Activated naive CD8-positive, alpha-beta T cell treated with anti-CD3 and anti-CD28 coated beads, Interleukin-2, amount 50 U/mL, for 16 hours (primary cell): Measurements from ENCODE around the gene STYXL2.

ENCODE experiments used
- DNase-seq: peaks from one replicate; pipeline ENCODE4 v3.0.0-alpha.2; 2020; ENCODE audit warnings: low read depth, low spot score

STYXL2 gene

DNA sequence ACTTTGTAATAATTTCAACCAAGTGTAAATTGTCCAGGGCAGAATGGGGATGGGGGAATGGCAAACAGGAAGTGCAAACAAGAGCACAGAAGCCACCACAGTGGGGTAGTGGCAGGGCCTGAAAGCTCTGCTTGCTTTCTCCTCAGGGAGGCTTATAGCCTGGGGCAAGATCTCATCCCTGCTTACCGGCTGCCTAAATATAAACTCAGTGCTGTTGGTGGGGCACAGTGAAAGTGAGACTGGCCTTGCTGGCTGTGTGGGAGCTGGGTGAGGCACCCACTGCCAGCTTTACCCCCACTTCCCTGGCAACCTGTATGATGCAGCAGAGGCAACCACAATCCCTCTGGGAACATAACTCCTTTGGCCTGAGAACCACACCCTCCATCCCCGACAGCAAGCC is 15.2 kb downstream of the STYXL2 start:
- DNase-seq: no peak

DNA sequence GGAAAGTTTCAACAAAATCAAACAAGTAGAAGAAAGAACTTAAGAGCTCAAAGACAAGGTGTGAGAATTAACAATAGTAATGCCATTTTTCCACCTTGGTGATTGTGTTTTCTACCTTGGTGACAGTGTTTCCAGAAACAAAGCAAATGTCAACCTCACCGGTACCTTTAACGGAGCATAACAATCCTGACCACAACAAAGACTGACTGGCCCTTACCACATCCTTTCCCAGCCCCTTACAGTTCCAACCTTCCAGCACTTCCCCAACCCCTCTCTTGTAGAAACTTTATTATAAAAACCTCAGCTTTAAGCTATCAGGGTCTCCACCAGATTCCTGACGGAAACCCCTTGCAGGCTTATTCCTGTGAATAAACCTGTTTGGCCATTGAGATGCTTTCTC is 16.7 kb downstream of the STYXL2 start:
- DNase-seq: no peak

DNA sequence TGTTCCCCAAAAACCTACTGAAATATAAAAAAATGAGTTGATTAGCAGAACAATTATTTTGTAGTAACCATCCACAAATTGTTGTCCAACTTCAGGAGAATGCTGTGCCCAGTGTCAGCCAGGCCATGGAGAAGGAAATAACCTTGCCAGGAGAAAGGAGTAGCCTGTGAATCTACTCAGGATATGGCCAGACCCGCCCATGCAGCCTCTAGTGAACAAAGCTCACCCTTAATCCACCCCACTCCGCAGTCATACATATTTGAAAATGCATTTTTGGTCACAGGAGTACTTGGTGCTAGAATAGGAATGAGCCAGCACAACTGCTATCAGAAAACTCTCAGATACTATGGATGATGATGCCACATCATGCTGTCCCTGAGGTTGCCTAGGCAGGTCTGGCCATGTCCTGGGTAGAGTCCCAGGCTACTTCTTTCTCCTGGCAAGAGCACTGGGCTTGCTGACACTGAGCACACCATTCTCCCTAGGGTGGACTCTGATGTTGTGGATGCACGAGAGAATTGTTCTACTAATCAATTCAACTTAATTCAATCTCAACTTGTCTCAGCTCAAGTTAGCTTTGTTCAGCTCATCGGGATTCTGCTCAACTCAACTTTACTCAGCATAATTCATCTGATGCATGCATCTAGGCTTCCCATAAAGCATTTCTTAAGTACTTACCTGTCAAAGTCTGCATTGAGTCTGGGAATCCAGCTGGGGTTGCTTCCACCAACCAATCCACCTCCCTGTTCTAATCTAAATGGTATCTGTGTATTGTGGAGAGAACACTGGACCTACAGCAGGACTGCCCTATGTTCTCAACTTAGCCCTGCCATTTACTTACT is 18.2 kb downstream of the STYXL2 start:
- DNase-seq: no peak

DNA sequence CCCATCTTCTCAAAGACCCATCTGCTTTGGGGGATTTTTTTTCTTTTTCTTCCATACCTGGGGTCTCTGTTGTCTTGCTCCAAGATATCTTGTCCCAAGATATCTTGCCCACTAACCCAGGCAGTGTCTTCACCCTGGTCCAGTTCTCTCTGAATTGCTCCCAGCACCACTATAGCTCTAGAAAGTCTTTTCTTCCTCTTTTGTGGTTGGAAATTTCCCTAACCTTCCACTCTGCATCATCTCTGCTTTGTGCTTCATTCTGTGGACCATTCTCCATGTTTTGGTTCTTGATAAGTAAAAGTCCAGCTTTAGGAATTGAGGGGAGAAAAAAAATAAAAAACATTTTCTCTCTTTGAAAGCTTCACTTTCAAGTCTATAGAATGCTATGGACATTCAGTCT is 20.9 kb downstream of the STYXL2 start:
- DNase-seq: no peak

DNA sequence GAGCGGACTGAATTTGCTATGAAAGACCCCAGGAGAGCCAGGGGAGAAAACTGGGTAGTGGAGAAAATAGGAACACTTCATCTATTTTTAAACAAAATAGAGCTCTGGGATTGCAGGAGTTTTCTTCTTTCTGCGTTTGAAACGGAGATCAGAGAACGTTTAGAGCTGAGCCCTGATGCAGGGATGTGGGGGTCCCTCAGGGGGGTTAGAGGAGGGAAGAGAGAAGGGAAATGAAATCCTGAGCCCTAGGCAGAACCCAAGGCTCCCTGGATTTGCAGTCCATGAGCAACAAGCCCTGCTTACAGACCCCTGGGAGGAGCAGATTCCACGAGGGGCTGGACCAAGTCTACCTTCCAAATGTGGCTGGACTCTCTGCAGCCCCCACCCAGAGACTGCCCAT is 21.8 kb downstream of the STYXL2 start:
- no peak for DNase-seq

DNA sequence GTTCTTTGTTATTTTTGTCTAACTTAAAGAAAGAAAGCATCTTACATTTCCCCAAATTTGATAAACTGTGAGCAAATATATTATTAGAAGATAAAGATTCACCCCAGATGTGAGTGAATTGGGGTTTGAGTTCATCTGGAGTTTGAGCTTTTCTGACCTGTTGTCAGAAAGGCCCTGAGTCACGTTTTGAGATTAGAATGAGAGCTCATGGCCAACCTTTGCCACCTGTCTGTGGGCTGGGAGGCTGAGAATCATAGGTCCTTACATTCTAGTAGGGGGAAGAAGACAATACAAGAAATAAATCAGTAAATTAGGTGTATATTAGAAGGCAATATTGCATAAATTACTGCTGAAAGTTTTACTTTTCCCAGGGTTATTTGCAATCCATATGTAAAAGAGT is 22.3 kb downstream of the STYXL2 start:
- no peak for DNase-seq

DNA sequence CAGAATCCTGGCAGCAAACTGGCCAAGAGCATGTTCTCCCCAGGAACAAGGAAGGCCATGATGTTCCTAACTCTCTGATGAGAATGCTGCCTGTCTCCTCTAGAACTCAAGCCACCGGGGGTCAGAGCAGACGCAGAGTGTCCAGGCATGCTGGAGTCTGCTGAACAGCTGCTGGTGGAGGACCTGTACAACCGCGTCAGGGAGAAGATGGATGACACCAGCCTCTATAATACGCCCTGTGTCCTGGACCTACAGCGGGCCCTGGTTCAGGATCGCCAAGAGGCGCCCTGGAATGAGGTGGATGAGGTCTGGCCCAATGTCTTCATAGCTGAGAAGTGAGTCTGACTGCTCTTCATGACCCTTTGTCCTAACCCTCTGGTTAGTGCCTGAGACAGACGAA is 23.4 kb downstream of the STYXL2 start:
- no peak for DNase-seq

DNA sequence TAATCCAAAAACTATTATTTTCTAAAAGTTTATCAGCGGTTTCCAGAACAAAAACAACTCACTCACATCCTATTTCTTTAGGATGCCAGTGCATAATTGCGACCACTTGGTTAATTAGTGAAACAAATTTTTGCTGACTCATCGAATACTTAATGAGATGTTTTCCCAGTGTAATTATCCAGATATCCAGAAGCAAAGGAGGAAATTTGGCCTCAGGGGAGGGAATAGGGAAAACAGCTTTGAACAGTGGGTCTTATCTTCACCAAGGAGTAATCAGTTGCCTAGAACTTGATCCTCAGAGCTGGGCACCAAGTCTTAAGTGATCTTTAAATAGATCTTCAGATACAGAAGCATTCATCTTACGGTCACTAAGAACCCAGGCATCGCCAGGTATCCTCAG is 24.3 kb downstream of the STYXL2 start:
- DNase-seq: no peak

DNA sequence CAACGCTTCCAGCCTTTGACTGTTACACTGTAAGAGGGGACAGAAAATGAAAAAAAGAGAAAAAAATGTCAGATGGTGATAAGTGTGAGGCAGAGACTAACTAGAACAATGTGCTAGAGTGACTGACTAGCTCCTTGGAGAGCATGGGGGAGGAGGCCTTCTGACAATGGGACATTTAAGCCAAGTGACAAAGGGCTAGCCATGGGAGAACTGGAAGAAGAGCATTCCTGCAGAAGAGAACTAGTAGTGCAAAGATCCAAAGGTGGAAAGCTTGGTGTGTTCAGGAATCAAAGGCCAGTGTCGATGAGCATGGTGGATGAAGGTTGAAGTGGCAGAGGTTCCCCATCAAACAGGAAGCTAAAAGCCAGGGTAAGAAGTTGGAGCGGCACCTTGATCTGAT is 25.8 kb downstream of the STYXL2 start:
- no peak for DNase-seq

DNA sequence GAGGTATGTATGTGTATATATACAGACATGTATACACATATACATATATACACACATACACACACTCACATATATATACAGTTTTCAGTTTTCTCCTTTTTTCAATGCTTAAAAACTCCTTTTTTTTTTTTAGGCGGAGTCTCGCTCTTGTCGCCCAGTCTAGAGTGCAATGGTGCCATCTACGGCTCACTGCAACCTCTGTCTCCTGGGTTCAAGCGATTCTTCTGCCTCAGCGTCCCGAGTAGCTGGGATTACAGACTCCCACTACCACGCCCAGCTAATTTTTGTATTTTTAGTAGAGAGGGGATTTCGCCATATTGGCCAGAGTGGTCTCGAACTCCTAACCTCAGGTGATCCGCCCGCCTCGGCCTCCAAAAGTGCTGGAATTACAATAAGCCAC is 27.0 kb downstream of the STYXL2 start:
- DNase-seq: no peak

DNA sequence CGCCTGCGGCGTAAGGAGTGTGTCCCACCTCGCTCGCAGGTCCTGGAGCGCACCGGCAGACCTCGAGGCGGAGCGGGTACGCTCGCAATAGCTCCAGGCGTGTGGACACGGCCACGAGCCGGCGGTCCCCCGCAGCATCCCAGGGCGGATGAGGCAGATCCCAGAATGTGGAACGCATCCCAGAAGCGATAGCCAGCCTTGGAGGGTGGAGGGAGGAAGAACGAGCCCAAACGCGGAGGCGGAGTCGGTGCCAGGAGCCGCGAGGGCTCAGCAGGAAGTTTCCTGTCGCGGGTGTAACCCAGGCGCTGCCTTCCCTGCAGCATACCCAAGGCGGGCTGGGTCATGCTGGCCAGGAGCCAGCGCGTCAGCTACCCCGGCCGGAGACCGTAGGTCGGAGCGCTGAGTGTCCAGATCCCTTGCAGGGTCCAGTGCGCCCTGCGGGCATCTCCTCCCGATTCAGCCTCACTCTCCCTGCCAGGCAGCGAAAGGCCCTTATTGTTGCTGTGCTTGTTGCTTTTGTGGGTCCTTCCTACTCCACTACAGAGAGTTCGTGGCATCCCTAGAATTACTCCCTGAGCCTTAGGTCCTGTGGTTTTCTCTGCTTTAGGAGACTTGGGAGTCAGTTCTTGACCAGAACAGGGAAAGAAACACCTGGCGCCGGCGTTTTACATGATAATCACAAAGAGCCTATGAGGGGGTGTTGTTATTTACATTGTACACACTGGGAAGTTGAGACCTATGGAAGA is 27.7 kb downstream of the STYXL2 start:
- no peak for DNase-seq

DNA sequence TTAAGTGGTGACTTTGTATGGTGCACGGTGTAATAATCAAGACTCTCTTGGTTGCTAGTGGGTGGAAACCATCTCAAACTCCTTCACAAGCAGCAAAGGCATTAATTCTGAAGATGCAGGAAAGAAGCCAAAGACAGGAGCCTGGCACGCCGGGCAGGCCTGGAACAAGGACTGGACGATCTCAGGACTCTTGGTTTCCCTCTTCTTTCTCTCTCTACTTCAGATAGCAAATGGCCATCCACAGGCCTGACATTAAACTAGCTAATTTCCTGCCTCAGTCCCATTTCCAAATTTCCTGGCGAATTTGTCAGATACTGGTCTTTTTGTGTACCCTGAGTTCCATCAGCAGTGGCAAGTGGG is 28.2 kb downstream of the STYXL2 start:
- DNase-seq: no peak

DNA sequence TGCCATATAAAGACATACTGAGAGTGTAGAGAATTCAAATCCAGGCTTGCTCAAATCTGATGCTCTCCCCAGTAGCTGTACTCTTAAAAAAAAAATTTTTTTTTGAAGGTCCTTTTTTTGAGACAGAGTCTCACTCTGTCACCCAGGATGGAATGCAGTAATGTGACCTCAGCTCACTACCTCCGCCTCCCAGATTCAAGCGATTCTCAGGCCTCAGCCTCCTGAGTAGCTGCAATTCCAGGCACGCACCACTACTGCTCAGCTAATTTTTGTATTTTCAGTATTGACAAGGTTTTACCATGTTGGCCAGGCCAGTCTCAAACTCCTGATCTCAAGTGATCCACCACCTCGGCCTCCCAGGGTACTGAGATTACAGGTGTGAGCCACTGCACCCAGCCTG is 28.7 kb downstream of the STYXL2 start:
- no peak for DNase-seq

DNA sequence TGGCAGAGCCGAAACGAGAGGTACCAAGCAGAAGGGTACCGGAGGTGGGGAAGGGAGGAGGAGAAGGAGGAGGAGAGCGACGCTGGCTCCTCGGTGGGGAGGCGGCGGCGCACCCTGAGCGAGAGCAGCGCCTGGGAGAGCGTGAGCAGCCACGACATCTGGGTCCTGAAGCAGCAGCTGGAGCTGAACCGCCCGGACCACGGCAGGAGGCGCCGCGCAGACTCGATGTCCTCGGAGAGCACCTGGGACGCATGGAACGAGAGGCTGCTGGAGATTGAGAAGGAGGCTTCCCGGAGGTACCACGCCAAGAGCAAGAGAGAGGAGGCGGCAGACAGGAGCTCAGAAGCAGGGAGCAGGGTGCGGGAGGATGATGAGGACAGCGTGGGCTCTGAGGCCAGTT is 32.4 kb downstream of the STYXL2 start:
- DNase-seq: no peak

DNA sequence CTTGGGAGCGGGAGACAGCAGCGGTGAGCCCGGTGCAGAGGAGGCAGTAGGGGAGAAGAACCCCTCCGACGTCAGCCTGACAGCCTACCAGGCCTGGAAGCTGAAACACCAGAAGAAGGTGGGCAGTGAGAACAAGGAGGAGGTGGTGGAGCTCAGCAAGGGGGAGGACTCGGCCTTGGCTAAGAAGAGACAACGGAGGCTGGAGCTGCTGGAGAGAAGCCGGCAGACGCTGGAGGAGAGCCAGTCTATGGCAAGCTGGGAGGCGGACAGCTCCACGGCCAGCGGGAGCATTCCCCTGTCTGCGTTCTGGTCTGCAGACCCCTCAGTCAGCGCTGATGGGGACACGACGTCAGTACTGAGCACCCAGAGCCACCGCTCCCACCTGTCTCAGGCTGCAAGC is 32.9 kb downstream of the STYXL2 start:
- DNase-seq: no peak

DNA sequence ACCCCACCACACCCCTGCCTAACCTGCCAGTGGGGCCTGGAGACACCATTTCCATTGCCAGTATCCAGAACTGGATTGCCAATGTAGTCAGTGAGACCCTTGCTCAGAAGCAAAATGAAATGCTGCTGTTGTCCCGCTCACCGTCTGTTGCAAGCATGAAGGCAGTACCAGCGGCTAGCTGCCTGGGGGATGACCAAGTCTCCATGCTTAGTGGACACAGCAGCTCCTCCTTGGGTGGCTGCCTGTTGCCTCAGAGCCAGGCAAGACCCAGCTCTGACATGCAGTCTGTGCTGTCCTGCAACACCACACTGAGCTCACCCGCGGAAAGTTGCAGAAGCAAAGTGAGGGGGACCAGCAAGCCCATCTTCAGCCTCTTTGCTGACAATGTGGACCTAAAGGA is 33.4 kb downstream of the STYXL2 start:
- DNase-seq: no peak

DNA sequence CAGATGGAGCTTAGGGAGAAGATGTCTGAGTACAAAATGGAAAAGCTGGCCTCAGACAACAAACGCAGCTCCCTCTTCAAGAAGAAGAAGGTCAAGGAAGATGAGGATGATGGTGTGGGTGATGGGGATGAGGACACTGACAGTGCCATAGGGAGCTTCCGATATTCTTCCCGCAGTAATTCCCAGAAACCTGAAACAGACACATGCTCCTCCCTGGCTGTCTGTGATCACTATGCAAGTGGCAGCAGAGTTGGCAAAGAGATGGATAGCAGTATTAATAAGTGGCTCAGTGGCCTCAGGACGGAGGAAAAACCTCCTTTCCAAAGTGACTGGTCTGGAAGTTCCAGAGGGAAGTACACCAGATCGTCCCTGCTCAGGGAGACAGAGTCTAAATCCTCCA is 33.8 kb downstream of the STYXL2 start:
- no peak for DNase-seq

DNA sequence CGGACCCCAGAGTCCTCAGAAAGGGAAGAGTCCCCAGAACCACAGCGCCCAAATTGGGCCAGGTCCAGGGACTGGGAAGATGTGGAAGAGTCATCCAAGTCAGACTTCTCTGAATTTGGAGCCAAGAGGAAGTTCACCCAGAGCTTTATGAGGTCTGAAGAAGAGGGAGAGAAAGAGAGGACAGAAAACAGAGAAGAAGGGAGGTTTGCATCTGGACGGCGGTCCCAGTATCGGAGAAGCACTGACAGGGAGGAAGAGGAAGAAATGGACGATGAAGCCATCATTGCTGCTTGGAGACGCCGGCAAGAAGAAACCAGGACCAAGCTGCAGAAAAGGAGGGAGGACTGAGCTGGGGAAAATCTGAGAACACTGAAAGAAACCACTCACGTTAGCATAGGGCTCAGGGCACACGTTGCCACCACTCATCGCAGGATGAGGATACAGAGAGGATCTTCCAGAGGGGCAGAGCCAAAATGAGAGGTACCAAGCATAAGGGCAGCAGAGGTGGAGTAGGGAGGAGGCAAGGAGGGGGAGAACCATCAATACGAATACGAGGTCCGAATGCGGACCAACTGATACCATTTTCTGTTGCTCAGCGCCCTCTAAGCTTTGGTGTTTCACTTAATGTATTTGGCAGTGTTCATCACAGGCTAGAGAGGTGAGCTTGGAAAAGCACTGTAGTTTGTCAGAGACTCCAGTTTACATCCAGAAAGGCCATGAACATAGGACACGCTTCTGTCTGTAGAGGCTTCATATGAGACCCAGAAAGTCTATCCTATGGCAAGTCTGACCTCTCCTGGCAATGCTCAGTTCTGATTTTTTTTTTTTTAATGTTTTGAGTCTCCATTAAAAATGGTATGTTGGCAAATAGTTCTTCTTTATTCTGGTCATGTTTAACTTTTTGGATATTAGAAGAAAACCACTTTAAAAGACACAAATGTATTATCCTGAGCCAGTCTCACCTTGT is 34.7 kb downstream of the STYXL2 start:
- DNase-seq: no peak

DNA sequence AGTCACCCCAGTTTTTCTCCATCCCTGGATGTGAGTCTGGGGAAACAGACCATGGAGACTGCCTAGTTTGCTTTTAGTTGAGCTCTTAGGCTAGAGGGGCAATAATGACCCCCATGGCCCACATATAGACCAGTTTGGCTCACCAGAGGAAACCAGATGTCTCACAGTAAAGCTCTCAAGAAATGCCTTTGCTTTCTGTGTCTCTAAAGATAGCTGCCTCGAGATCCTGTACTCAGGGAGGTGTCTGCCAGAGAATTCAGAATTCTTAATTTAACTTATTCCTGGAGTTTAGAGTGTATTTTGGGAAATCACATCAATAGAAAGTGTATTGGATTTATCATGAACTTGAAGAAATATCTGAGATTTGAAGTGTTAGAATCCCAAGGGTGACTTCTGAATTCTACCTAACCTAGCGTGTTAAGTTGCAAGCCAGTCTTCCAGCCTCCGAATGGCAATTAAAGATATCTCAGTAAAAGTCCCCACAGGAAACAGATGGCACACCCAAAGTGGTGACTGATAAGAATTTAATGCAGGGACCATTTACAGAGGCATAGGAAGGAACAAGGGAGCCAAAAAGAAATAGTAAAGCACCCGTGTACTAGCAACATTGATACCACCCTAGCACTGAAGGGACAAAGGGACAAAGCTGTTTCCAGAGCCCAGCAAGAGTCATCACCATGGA is 37.1 kb downstream of the STYXL2 start:
- no peak for DNase-seq

DNA sequence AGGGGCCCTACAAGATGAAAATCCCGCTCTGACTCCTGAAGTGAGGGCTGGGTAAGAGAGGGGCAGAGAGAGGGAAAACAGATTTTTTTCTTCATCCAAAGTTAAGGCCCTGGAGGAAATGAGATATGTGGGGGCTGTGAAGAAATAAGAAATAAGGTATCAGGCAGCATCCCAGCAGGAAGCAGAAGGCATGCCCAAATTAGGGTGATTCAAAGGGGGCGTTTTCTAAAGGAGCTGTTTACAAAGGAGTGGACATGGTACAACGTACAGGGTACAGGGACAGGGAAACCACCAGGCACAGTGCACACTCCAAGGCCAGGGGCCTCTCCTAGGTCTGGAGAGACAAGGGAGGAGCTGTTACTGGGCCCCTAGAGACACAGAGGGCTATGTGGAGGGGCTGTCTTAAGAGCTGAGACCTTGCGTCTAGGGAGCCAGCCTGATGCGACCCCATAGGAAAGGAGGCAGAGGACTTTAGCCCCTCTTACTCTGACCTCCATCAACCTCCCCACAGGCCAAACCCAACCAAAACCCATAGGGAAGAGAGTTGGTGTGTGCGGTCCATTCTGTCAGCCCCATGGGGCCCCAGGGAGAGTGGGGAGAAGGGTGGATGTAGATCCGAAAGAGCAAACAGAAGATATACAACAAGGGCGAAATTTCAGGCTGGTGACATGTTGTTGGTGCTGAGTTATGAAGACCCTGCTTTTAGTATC is 38.6 kb downstream of the STYXL2 start:
- DNase-seq: no peak

DNA sequence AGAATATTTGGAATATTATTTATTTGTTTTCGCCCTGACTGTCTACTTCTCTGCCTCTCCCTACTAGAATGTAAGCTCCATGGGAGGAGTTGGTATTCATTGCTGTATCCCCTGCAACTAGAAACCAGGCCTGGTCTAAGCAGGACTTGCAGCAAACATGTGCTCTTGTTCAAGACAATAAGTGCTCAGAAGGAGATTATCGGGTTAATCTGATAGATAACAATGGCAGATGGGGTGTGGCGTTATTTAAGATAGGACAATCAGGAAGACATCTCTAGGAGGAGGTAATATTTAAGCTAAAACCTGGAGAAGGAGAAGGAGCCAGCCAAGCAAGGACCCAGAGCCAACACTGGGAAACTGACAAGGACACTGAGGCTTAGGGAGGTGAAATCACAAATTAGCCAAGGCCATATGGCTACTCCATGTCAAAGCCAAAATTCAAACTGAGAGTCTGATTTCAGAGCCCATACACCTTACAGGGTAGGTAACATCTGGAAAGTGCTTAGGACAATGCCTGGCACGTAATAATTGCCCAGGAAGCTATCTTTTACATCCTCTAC is 41.5 kb downstream of the STYXL2 start:
- DNase-seq: no peak
